HG03280 (cell line): ENCODE measurements around the gene PPBP.
"Not testable (repeated sequence)": the region's sequence is repeated elsewhere in the genome, so short reads cannot be mapped to it uniquely, and the experiment has no call there.

Experiments used
- ATAC-seq: cut with Tn5 transposase; IDR thresholded peaks from one replicate; pipeline ENCODE4 v1.9.1; 2021; ENCODE audit warnings: mild to moderate bottlenecking, moderate library complexity; ENCODE audit not compliant: unreplicated experiment

Gene PPBP

DNA sequence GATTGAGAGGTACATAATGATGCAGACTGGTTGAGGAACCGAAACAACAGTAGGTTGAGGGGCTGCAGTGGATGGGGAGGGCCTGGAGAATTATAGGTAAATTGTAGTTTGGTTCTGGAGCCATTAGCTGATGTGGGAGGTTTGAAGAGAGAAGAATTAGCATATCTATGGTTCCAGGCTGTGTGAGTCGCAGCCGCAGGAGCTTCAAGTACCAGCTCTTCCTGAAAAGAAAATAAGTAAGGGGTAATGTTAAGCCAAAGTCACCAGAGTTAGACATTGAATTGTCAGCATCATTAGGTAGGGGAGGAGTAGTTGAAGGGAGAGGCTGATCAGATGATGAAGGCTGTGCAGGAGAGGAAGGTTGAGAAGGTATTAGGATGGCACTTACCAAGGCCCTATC, 35.6 kb downstream of the PPBP start:
- ATAC-seq = no peak

DNA sequence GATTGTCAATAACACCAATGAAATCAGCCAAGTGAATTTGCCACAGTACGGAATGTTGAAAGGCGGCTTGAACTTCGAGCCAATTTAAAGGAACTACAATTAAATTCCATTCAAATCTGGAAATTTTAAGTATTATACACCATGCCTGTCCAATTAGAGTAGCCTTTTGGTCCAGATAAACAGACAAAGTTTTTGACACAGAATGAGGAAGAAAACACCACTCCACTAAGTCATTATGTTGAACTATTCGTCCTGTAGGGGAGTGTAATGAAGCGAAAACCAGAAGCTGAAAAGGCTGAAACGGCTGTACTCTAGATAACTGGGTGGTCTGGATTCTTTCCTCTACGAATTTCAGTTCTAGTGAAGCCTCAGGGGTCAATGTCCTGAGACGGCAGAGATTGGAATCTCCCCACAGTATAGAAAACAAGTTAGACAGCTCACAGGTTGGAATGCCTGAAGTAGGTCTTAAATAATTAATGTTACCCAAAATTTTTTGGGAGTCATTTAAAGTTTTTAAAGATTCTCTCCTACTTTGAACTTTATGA, 37.5 kb downstream of the PPBP start:
- ATAC-seq = not testable (repeated sequence)

- no peak for ATAC-seq
These were observed 38.8 kb downstream of the PPBP start for GRCh38 chr4:73948990-73949706.

- no peak for ATAC-seq
These were observed 39.7 kb downstream of the PPBP start for GRCh38 chr4:73948291-73948690.

- no peak for ATAC-seq
These were observed 40.6 kb downstream of the PPBP start for GRCh38 chr4:73947239-73947985.

DNA sequence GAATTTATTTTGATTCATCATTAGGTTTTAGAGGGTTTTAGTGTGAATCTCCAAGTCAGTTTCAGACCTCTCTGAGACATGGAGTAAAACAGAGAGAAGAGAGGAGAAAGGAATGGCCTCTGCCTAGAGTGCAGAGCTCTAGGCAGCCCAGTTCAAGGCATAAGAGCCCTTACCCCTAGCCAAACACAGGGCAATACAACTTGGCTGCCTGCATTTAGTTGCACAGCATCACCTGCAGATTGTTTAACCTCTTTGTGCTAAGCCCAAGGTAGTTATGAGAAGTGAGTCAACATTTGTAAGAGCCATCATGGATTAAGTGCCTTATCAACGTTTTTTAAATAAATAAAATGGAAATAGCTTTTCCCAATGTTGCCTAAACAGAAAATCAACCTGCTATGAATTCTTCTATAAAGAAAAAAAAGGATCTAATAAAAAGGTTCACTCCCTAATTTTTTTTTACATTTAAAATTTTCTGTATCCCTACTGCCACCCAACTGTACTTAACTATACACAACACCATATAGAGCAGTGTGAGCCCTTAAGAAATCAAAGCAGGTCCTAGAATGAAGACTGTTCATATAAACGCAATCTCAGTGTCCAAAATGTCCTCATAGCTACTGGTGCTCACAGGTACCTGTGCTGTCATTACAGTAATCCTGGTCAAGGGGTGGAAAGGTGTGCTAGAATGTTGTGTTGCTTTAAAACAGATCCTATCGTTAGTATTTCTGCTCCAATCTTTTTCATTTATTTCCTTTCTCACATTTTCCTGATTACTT, 42.1 kb downstream of the PPBP start:
- no peak for ATAC-seq

GRCh38 chr4:73945140-73945539, 42.9 kb downstream of the PPBP start:
- ATAC-seq = no peak

- no peak for ATAC-seq
These were observed 43.7 kb downstream of the PPBP start for GRCh38 chr4:73944061-73944875.

DNA sequence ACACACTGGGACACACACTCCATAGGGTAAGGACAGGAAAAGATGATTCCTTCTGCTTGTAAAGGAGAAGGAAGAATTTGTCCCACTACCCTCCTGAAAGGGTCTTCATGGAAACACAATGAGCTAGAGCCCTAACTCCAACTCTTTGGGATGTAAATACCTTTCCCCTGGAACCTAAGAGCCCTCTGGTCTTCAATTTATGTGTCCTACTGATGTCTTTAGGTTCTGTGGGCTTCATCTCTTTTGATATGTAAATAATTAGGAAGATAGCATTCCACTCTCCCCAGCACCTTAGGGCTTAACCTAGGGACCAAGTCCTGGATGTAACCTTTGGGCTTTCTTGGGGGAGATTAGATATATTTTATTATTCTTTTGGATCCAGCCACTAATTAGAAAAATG, 44.4 kb downstream of the PPBP start:
- ATAC-seq = no peak

- no peak for ATAC-seq
These were observed 51.0 kb downstream of the PPBP start for GRCh38 chr4:73936969-73937368.
